HG03025 (cell line): ENCODE measurements around the gene USF1.
A peak's percentile ranks its signal among the peaks of the same experiment; 100 is the strongest.
"Not testable (repeated sequence)": the region's sequence is repeated elsewhere in the genome, so short reads cannot be mapped to it uniquely, and the experiment has no call there.

Source experiments
- ATAC-seq: cut with Tn5 transposase; IDR thresholded peaks from one replicate; pipeline ENCODE4 v1.9.1; 2021; ENCODE audit warnings: mild to moderate bottlenecking, moderate library complexity; ENCODE audit not compliant: unreplicated experiment, low FRiP score

Gene USF1

DNA sequence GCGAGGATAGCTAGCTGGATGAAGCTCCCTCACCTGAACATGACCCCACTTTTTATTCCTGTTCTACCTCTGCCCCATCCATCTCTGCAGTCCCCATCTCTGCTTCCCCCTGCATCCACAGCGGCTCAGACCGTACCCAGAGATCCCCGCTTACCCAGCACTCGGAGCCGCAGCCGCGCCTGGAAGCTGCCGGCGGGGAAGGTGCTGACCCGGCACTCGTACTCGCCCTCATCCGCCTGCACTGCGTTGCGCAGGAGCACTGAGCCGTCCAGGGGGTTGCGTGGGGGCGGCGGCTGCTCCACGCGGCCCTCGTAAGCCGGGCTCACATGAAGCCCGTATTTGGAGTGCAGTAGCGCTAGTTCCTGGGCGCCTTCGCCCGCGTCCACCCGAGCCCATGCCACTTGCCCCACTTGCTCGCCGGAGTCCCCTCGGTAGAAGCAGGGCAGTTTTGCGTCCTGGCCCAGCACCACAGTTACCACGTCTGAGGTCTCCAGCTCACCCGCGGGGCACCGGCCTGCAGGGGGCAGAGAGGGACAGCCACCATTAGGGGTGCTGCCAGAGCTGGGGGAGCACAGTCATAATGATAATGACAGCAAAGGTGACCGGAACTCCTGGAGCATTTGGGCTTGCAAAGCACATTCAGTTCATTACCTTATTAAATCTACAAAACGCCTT lies 33.8 kb upstream of the USF1 start:
- no peak for ATAC-seq

DNA sequence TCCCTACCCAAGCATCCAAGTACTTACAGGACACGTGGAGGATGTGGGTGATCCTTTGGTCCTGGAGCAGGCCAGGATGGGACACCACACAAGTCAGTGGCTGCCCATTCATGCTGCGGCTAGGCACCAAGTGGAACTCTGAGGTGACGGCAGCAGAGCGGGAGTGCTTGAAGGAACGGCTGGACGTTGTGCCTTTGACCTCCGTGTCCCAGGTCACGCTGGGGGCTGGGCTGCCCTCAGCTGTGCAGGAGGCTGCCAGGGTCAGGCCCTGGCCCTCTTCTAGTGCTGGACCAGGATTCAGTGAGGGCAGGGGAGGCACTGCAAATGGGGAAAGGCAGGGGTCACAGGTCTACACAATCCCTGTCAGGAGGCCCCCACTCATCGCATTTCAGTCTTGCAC lies 31.6 kb upstream of the USF1 start:
- no peak for ATAC-seq

DNA sequence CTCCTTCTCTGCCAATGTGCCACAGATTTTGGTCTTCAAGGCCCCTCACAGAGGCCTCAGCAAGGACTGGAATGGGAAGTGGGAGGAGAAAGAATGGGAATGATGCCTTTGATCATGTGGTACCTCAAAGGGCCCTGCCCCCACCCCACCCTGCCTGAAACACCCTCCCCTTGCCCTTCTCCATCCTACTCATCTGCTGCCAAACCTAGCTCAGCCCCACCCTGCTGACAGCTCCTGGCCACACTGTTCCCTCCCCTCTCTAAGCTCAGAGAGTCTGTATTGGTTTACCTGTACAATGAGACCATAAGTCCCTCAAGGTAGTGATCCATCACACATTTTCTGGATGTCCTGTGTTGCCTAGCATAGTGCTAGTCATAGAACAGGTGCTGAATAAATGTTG lies 30.6 kb upstream of the USF1 start:
- ATAC-seq = no peak

DNA sequence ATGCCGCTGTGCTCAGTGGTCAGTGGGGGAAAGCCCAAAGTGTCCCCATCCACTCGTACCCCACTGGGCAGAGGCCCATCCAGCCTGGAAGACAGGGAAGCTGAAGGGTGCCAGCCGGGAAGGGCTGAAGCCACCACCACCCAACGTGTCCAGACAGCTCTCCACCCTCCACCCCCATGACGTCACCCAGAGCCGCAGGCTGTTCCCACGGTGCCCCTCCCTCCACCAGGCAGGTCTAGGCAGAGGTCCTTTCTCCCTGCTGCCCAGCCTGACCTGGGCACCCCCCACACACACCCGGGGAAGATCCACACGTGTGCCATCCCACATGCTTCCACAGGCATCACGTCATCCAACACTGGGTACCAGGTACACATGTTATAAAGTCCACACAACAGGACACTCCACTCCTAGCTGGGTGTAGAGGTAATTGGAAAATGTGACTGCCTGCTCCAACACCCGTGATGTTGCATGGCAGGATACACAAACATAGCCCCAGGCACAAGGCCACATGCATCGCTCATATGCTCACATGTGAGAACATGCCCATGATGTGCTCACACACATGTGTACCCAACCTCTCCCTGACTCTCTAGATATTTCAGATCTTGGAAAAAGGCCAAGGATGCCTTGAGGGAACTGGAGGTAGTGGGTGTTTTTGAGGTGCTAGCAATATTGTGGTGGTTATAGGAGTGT lies 29.0 kb upstream of the USF1 start:
- no peak for ATAC-seq

DNA sequence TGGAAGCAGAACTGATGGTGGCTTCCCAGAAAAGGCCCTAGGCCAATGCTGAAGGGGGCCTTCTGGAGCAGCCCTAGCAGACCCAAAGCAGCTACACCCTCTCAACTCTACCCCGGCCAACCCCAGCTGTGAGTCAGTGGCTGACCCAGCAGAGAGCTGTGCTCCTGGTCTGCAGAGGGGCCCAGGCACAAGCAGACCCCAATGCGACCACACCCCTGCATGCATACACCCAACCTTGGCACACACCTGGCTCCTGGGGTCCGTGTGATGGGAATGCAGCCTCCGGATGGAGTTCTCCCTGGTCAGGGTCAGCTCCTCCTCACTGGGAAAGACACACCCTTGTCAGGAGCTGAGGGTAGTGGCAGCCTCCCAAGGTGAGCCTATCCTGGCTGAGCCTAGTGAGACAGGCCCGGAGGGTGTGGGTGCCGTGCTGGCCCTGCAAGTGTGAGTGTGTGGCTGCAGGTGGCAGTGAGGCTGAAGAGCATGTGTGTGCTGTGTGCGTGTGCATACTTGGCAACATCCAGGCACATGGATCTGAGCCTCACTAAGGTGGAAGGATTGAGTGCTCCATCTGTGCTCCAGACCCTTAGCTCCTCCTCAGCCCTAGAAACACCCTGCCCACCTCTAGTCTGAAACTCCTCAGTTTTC lies 27.8 kb upstream of the USF1 start:
- no peak for ATAC-seq

- no peak for ATAC-seq
Measured at GRCh38 chr1:161072751-161073449, 27.1 kb upstream of the USF1 start.

DNA sequence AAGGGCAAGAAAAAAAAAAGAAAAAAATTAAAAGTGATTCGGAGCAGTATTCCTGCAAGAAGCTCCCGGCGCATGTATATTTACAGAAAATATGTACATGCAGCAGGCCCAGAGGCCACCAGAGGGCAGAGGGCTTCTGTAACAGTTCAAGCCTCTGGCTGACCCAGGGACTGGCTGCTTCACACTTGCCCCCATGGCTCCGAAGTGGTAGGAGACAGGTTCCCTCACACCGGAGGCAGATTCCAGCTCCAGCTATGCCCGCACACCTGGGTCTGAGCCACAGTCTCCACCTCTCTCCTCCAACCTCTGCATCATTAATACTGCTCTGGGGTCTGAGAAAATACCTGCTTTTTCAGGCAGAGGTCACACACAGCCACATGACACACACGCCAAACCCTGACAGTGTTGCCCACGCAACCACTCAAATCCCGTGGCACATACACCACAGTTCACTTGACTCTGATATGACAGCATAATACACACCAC lies 26.2 kb upstream of the USF1 start:
- ATAC-seq = no peak

- no peak for ATAC-seq
Measured at GRCh38 chr1:161070761-161071160, 25.0 kb upstream of the USF1 start.

- peak; percentile 80 for ATAC-seq
Measured at GRCh38 chr1:161069731-161070270, 24.0 kb upstream of the USF1 start, which contains the start of gene ARHGAP30. ARHGAP30 (minus strand) TSS chr1:161069891; CDS start chr1:161069624, 267 bp downstream.

DNA sequence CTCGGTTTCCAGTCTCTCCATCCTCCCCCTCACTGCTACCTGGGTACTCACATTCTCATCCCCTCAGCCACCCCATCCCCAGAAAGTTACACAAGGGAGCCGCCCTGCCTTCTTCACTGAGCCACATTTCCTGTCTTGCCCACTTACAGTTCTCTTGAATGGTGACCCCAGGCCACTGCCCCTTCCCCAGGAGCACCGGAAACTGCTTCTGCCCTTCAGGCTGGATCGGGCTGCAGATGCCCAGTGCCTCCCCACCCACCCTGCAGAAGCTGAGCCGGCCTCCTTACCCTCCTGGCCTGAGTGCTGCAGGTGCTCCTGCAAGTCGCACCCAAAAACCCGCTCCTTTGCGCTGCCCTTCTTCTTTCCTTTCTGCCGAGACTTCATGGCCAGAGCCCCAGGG lies 23.5 kb upstream of the USF1 start:
- ATAC-seq = no peak

- peak; percentile 46 for ATAC-seq
Measured at GRCh38 chr1:161068306-161069234, 22.8 kb upstream of the USF1 start.

GRCh38 chr1:161066694-161067093 lies 20.9 kb upstream of the USF1 start:
- ATAC-seq = no peak

GRCh38 chr1:161065681-161066080 lies 19.9 kb upstream of the USF1 start:
- ATAC-seq = not testable (repeated sequence)

DNA sequence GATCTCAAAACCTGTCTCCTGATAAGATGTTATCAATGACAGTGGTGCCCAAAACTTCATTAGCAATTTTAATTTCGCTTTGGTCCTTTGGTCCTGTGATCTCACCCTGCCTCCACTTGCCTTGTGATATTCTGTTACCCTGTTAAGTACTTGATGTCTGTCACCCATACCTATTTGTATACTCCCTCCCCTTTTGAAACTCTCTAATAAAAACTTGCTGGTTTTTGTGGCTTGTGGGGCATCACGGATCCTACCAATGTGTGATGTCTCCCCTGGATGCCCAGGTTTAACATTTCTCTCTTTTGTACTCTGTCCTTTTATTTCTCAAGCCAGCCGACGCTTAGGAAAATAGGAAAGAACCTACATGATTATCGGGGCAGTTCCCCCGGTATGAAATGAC lies 18.2 kb upstream of the USF1 start:
- ATAC-seq = not testable (repeated sequence)

GRCh38 chr1:161061419-161061818 lies 15.6 kb upstream of the USF1 start:
- no peak for ATAC-seq

DNA sequence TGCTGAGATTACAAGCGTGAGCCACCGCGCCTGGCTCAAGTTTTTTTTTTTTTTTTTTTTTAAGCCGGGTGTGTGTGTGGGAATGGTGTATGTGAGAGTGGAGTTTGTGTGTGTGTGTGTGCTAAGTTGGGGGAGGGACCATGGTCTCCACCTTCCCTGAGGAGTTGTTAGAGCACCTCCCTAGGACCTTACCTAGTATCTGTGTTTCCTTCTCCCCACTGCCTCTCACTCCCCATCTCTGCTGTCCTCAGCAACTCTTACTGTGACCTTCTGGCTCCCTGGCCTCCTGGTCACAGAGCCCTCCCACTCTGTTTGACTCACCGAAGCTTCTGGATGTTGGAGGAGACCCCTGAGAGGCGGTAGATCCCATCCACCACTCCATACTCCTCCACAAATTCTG lies 13.5 kb upstream of the USF1 start:
- ATAC-seq = no peak

DNA sequence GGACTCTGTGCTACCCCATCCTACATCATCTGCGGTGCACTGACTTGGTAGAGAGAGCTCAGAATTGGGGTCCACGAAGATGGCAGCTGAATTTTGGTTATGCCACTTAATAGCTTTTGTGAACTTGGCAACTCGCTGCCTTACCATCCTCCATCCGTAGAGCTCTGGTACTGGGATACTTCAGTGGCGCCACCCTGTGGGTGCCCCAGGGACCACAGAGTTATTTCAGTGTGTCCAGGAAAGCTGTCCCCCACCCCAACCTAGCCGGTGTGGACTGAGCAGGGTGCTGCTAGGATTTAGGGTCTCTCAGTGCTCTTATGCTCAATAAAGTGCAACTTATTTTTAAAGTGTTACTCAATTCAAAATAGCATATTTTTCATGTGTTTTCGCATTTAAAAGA lies 9.0 kb upstream of the USF1 start:
- ATAC-seq = no peak

GRCh38 chr1:161054232-161054631 lies 8.5 kb upstream of the USF1 start:
- no peak for ATAC-seq

DNA sequence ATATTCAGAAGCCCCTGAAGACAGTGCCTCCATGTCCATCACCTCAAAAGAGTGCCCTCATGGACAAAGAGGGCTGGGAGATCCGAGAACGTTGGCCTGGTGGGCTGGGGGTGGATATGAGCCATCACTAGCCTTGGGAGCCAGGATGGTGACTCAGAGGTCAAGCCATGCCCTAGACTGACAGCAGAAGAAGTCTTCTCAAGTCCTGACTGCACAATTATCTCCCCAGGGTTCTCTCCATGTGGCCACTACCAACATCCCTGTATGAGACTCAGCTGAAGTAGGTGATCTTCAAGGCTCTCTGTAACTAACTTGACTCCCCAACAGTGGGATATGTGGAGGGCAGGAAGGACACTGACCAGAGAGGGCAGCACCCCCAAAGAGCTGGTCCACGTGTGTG lies 7.1 kb upstream of the USF1 start:
- ATAC-seq = no peak

GRCh38 chr1:161051219-161051618 lies 5.4 kb upstream of the USF1 start:
- no peak for ATAC-seq
